ENCODE data around the gene SIDT1.

SIDT1 gene

DNA sequence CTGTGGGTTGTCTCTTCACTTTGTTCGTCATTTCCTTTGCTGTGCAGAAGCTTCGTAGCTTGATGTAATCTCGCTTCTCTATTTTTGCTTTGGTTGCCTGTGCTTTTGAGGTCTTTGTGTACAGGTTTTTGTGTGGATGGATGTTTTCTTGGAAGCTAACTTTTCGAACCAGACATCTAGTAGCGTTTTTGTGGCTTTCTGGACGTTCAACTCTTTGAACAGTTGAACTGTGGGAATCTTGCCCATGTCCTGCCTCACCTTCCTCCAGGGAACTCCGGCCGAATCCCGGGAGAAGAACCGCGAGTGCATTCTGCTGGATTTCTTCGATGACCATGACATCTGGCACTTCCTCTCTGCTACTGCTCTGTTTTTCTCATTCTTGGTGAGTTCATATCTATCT is 93.5 kb downstream of the SIDT1 start:
- H3K4me3 ChIP-seq (ENCODE audit: control insufficient read depth, low read depth, low read length) = no peak overlapping the region
- TF ChIP-seq, protein P1, sequence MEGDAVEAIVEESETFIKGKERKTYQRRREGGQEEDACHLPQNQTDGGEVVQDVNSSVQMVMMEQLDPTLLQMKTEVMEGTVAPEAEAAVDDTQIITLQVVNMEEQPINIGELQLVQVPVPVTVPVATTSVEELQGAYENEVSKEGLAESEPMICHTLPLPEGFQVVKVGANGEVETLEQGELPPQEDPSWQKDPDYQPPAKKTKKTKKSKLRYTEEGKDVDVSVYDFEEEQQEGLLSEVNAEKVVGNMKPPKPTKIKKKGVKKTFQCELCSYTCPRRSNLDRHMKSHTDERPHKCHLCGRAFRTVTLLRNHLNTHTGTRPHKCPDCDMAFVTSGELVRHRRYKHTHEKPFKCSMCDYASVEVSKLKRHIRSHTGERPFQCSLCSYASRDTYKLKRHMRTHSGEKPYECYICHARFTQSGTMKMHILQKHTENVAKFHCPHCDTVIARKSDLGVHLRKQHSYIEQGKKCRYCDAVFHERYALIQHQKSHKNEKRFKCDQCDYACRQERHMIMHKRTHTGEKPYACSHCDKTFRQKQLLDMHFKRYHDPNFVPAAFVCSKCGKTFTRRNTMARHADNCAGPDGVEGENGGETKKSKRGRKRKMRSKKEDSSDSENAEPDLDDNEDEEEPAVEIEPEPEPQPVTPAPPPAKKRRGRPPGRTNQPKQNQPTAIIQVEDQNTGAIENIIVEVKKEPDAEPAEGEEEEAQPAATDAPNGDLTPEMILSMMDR (conservative IDR thresholded peaks at IDR 0.05; ENCODE audit: control insufficient read depth, insufficient read depth, low read depth, low read length) = no peak
- no peak for DNase-seq (ENCODE audit: low read depth)

DNA sequence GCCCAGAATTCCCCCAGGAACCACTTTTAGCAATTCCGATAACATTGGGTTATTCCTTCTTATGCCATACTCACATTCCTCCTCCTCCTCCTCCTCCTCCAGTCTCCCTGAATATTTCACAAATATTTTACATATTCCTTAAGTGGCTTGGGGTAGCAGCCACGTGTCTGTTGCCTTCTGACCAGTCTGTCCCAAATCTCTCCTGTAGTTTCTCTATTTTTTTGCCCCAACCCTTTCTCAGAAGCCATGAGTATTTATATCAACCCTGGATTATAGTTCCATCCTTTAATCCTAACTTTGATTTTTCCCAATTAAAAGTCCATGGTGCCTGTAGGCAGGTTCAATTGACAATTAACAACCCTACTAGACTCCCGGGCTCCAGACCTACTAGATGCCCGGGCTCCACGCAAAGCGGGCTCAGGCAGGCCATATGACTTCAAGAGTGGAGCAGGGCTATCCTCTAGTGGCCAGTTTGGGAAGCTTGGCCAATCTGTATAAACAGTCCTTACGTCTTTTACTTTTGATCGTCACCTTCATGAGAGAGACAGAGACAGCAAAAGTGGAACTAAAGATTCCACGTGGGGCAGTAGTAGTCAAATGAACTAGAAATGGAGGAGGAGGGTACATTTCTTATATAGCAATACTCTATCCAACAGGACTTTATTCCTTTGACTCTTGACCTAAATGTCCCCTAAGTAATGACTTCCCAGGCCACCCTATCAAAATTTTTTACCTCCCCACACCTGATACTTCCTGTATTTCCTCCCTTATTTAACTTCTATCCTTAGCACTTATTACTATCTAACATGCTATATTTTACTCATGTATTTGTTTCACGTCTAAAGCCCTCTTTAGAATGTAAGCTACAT is 94.4 kb downstream of the SIDT1 start:
- TF ChIP-seq, protein P1 (conservative IDR thresholded peaks at IDR 0.05; ENCODE audit: control insufficient read depth, insufficient read depth, low read depth, low read length) = peak; percentile 94
- H3K4me3 ChIP-seq (ENCODE audit: control insufficient read depth, low read depth, low read length) = no peak overlapping the region
- DNase-seq (ENCODE audit: low read depth) = peak; percentile 68

DNA sequence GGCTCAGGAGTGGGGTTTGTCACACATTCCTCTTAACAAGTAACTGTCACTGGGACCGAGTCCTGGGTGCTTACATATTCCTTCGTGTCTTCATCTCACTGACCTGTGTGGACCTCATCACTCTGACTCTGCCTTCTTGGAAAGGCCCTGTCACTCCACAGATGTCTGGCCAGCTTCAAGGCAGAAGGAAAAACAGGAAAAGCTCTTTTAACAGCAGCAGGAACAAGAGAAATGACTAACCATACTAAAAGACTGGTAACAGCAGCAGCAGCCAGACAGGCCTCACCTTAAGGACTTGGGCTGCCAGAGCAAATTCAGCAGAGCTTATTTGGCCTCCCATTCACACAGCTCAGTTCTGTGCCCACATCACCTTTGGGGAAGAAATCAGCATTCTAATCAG is 96.0 kb downstream of the SIDT1 start:
- DNase-seq (ENCODE audit: low read depth) = no peak
- TF ChIP-seq, protein P1 (conservative IDR thresholded peaks at IDR 0.05; ENCODE audit: control insufficient read depth, insufficient read depth, low read depth, low read length) = no peak
- H3K4me3 ChIP-seq (ENCODE audit: control insufficient read depth, low read depth, low read length) = no peak overlapping the region

DNA sequence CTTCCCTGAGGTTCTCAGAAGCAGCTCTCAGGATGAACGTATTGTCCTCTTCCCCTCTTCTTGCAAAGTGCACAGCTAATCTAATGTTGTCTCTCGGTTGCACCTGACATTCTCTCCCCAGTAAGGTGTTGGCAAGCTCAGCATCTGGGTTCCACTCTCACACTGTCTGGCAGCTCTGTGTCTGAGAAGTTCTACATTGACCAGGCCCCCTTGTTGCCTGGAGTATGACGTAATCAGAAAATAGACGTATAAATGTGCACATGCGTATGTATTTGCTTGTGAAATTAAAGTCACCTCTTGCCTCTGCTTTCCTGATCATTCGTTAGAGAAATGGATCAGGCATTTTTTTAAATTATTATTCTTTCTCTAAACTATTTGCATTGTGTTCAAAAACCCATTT is 96.4 kb downstream of the SIDT1 start:
- no peak overlapping the region for H3K4me3 ChIP-seq (ENCODE audit: control insufficient read depth, low read depth, low read length)
- no peak for DNase-seq (ENCODE audit: low read depth)
- TF ChIP-seq, protein P1 (conservative IDR thresholded peaks at IDR 0.05; ENCODE audit: control insufficient read depth, insufficient read depth, low read depth, low read length) = no peak

DNA sequence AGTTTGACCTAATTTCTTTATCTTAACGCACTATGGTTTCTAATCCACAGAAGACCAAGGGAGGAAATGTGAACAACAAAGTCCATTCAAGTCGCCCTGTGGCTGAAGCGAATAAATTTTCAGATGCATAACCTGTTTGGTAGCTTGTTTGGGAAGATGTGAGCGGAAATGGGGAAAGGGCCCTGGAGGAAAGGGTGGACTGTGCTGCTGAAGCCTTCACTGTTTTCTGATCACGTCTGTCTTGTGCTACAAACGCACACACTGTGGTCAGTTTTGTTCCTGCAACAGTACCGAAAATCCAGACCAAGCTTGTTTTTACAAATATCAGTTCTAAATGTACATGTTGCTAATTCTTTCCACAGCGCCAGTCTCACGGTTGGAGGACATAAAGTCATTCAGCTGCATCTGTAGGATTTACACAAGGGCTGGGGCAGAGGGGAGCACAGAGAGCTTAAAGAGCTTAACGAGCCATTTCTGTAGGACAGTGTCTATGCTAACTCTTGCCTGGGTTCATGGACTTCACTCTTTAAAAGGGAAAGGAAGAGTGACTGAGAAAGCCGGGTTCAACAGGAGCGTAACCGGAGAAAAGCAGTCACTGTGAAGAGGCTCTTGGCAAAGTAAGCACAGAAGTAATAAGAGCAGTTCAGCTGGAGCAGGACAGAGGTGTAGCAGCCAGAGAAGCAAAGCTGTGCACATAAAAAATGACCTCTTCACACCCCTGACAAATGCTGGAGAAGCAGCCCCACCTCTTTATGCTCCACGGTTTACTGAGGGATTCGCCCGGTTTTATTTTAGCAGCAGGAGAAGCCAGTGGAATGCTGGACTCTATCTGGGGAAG is 97.4 kb downstream of the SIDT1 start:
- DNase-seq (ENCODE audit: low read depth) = no peak
- TF ChIP-seq, protein P1 (conservative IDR thresholded peaks at IDR 0.05; ENCODE audit: control insufficient read depth, insufficient read depth, low read depth, low read length) = no peak
- no peak overlapping the region for H3K4me3 ChIP-seq (ENCODE audit: control insufficient read depth, low read depth, low read length)

DNA sequence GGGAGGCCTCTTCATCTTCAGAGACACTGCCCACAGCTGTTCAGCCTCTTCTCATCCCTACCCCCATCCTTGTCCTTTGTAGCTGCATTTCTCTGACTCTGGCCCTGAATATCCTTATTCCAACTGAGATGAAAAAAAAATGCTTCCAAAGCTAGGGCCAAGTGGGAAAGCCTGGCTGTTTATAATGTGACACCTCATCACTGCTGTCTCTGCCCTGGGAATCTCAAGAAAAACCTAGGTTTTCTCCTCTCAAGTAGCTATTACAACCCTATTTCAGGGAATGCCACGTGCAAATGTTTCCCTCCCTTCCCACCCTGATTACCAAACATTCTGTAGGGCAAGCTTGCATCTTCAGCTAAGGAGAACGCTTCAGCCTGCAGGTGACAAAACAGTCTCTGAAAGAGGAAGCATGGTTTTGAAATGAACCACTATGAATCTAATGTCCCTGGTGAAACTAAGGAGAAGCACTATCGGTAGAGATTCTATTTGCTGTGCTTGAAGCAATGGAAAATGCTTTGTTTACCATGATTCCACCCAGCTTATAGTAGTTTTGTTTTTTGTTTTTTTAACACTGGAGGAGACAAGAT is 98.7 kb downstream of the SIDT1 start:
- no peak overlapping the region for H3K4me3 ChIP-seq (ENCODE audit: control insufficient read depth, low read depth, low read length)
- TF ChIP-seq, protein P1 (conservative IDR thresholded peaks at IDR 0.05; ENCODE audit: control insufficient read depth, insufficient read depth, low read depth, low read length) = no peak
- DNase-seq (ENCODE audit: low read depth) = no peak

All from fibroblast of mammary gland (primary cell).